Stimulated activated CD8-positive, alpha-beta memory T cell treated with anti-CD3 and anti-CD28 coated beads, Interleukin-15, amount 100 ng/mL, for 4 hours (primary cell): Measurements from ENCODE around the gene SNTG2.

Experiments
- DNase-seq, 2 donors: peaks; one replicate each; pipeline ENCODE4 v3.0.0-alpha.2; 2020; ENCODE audit warnings: low read depth in 2 of 2

Gene SNTG2

GRCh38 chr2:1283020-1283801 lies 332.6 kb downstream of the SNTG2 start:
- DNase-seq: no peak

GRCh38 chr2:1283871-1284270 lies 333.2 kb downstream of the SNTG2 start:
- DNase-seq: no peak

- no peak for DNase-seq
Measured at GRCh38 chr2:1286929-1287328, 336.3 kb downstream of the SNTG2 start.

DNA sequence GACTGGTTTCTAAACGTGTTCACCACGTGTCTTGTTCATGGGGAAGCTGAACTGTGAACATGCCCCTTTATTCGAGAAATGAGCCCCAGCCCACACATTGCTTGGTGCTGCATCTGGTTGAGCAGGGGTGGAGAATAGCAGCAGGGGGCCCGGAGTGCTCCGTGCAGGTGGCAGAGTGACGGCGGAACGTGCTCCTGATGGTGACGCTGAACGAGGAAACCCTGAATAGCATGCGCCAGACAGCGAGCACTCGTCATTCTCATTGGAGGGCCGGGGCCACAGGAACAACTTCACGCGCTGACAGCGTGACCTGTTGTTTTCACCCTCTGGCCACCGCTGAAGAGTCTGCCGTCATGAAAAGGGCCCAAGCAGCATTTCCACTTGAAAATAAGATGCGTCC lies 336.8 kb downstream of the SNTG2 start:
- DNase-seq: no peak

DNA sequence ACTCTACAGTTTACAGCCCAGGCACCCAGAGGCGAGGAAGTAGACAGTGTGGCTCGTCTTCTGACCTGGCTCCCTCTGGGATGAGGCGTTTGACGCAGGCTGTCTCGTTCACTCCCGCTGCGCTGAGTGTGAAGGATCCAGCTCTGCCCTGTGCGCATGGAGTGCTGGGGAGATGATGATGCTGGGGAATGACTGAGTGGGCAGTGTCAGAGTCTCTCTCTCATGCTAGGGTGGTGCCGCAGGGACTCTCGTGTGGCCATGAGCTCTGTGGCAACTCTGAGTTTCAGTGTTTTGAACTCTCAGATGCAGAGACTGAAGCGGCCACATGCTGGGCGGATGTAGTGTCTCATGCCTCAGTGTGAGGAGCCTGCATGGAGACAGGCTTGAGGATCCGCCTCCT lies 344.3 kb downstream of the SNTG2 start:
- DNase-seq: no peak

- no peak for DNase-seq
Measured at GRCh38 chr2:1295740-1296139, 345.1 kb downstream of the SNTG2 start.

DNA sequence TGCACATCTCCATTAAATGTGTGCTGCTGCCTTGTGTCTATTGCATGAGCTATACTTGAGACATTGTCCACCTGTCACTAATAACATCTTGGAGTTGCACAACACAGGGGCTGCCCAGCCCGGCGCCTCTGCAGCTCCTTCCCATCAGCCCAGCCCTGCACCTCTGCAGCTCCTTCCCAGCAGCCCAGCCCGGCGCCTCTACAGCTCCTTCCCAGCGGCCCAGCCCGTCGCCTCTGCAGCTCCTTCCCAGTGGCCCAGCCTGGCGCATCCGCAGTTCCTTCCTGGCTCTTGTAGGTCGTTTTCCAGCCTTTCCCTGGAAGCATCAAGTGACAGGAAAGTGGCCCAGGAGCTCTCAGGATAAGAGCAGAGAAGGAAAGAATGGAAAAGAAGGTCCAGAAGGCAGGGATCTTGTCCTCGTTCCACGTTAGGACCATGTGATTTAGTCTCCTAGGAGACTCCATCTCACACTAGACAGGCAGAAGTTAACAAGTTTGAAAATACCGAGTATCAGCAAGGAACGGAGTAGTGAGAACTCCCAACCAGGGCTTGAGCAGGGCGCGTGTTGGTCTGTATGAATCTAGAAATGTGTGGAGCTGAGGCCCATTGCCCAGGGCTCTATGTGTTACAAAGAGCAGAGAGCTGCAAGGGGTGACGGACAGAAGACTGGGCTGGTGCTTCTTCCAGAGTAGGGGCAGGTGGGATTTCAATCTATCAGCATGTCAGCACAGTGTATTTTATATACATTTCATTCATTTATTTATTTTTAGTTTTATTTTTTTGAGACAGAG lies 346.9 kb downstream of the SNTG2 start:
- DNase-seq: no peak

GRCh38 chr2:1299043-1299442 lies 348.4 kb downstream of the SNTG2 start:
- DNase-seq: no peak

DNA sequence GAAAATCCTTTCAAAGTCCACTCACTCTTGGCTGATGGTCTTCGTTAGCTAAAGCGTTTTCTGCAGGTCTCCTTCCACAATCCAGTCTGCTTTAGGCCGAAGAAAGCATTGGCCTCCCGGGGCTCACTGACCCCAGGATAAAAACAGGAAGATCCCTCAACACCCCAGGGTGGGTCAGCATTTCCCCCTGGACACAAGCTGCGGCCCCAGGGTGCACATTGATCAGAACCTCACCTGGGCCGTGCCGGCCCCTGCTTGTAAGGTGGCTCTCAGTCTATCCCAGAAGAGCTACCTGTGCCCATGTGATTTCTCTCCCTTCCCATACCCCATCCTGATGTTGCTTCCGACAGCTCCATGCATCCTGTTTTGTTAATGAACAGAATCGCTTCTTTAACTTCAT lies 349.6 kb downstream of the SNTG2 start:
- no peak for DNase-seq

DNA sequence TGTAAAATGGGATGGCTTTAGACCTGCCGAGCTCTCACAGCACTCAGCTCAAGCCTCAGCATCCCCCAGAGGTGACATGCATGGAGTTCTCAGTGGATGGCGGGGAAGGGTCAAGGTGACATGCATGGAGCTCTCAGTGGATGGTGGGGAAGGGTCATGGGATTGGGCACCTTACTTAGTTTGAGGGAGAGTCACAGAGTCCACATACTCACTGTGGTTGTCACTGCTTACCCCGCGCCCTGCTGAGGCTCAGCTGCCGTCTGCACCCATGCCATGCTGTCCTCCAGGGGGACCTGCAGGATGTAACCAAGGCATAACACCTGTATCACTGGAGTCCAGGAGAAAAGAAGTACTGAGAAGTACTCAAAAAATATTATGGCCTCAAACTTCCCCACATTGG lies 350.4 kb downstream of the SNTG2 start:
- no peak for DNase-seq

DNA sequence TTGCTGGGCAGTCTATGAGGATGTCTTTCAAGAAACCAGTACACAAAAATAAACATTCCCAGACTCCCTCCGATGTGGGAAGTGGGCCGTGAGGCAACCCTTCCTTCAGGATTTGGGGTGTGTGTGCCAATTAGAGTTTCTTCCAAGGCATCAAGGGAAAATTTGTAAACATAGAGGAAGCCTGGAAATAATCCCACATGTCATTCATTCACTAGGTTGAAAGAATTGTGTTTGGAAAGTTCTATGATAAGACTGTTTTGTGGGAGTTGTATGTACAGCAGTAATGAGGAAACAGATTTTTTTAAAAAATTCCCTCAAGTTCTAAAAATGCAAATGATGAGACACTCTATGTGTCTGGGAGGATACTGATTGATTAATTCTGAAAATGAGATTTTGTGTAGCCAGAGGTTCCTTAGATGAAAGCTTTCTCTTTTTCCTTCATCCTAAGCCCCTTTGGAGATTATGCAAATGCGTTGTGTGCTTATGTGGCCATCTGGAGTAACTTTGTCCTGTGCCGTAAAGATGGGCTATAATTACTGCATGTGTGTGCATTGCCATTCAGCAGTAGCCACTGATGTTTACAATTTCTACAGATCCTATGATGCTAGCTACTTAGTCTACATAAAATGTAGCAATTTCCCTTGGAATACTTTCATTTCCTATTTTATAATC lies 354.8 kb downstream of the SNTG2 start:
- DNase-seq: no peak

DNA sequence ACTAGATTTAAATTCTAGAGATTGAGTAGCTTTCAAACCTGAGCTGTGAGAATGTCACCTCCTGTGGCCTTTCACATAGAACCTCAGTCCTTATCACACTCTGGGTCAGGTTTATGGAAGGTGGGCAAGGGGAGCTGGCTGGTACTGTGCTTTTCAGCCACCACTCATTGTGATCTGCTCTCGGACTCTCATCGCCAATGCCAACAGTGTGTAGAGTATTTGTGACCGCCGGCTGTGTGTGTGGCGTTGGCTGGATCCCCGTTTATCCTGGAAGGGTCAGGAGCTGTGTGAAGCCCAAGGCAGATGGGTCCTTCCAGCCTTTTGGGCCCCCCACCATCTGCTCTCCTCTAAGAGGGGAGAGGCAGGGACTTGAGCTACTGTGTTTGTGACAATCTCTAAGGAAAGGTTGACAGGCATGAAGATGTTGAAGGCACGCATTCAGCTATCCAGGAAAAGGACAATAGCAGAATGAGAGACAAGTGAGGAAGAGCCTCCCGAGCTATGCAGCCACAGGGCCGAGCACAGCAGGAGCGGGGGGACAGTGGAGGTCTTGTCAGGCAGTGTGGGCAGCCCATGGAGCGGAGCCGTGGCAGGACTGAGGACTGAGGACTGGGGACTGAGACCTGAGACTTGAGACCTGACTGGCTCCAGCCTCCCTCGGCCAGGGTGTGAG lies 355.5 kb downstream of the SNTG2 start:
- no peak for DNase-seq

- DNase-seq: no peak
Measured at GRCh38 chr2:1306687-1307516, 356.3 kb downstream of the SNTG2 start.

- no peak for DNase-seq
Measured at GRCh38 chr2:1307670-1308069, 357.0 kb downstream of the SNTG2 start.

DNA sequence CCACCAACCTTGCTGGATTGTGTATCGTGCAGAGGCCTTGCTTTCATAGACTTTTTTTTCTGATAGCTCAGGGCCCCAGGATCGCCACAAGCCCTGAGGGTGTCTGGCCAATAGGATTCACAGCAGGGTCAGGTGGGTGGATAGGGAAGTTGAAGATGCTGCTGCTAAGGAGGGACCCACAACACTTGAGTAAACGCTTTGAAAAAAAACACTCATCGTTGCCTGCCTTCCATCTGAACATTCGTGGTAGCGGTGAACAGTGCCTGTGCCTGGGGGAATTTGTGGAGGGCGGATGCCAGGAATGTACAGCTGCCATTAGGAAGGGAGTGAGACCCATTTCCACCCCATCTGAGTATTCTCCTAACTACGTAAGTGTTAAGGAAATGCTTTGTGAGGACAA lies 358.0 kb downstream of the SNTG2 start:
- DNase-seq: no peak

- DNase-seq: no peak
Measured at GRCh38 chr2:1309507-1309906, 358.9 kb downstream of the SNTG2 start.

DNA sequence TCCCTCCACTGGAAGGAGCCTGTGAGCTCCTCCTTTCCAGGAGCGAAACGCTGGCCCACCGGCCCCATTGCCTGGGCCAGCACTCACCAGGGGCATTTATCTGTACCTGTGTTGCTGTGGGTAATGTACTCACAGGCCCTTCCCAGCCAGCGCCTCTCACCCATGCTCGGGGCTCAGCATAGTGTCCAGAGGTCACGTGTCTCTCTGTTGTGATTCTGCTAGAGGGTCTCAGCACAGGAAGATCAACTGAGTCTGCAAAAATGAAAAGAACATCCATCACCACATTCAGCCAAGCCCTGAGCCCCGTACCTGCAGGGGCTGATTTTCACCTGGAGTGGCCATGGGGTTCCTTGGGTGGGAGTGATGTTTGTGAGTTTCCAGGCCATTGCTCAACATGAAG lies 359.6 kb downstream of the SNTG2 start:
- DNase-seq: no peak

- DNase-seq: no peak
Measured at GRCh38 chr2:1310866-1311265, 360.2 kb downstream of the SNTG2 start.

DNA sequence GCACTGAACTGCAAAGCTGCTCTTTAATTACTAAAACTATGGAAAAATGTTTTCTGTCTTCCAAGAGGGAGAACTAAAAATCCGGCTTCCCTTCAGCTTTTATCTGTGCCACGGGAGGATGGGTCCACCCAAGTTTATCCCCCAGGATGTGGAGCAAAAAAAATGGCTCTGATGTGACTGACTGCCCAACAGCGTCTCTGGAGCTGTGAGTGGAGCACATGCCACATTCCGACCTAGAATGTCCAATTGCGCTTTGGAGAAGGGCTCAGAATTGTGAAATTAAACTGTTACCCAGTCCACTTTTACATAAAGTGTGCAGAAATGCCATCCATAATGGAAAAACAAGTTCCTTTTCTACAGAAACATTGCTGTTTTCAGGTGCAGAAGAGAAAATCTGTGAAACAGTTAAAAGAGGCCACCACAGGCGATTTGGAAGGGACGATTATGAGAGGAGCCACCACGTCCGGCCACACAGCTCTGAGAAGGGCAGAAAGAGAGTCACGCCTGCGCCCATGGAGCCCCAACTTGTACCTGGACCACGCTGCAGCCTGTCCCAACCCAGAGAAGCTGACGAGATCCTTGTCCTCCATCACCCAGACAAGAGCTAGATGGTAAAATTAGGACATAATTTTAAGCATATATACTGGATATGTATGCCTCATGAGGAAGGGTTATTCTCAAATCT lies 362.7 kb downstream of the SNTG2 start:
- no peak for DNase-seq

GRCh38 chr2:1314254-1314653 lies 363.6 kb downstream of the SNTG2 start:
- DNase-seq: no peak
